GM13976 (cell line): ENCODE results near the gene AKR1E2.

Source experiments
- DNase-seq: peaks from one replicate; pipeline ENCODE4 v3.0.0; 2012; ENCODE audit warnings: low spot score
- in situ Hi-C: fragments of 300-500 bp; cut with MboI; formaldehyde crosslinking; loops from one replicate; pipeline ENCODE4 v1.12.0; 2022; ENCODE audit warnings: low sequenced_read_pairs, mixed read lengths, inconsistent platforms; ENCODE audit not compliant: unreplicated experiment
- TF ChIP-seq, protein P1 (sequence below): IDR thresholded peaks from 2 replicates; pipeline ENCODE4 v1.5.1; 2012; ENCODE audit warnings: borderline replicate concordance, mild to moderate bottlenecking; ENCODE audit not compliant: insufficient read depth; ENCODE audit errors: extremely low read depth, missing control alignments, control extremely low read depth

The AKR1E2 gene

DNA sequence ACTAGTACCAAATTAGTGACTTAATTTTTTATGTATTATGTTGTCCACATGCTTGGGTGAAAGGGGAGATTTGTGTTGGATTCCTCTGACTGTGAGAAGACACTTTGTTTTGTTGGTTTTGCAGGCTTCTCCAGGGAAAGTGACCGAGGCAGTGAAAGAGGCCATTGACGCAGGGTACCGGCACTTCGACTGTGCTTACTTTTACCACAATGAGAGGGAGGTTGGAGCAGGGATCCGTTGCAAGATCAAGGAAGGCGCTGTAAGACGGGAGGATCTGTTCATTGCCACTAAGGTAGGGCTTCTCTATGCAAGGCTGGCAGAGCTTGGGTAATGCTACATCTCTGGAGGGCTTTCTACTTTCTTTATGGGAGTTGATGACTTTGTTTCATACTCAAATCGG lies 4.5 kb downstream of the AKR1E2 start:
- TF ChIP-seq, protein P1, sequence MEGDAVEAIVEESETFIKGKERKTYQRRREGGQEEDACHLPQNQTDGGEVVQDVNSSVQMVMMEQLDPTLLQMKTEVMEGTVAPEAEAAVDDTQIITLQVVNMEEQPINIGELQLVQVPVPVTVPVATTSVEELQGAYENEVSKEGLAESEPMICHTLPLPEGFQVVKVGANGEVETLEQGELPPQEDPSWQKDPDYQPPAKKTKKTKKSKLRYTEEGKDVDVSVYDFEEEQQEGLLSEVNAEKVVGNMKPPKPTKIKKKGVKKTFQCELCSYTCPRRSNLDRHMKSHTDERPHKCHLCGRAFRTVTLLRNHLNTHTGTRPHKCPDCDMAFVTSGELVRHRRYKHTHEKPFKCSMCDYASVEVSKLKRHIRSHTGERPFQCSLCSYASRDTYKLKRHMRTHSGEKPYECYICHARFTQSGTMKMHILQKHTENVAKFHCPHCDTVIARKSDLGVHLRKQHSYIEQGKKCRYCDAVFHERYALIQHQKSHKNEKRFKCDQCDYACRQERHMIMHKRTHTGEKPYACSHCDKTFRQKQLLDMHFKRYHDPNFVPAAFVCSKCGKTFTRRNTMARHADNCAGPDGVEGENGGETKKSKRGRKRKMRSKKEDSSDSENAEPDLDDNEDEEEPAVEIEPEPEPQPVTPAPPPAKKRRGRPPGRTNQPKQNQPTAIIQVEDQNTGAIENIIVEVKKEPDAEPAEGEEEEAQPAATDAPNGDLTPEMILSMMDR = no peak
- in situ Hi-C loops = loop anchor here (25.0 kb wide), 2 partner anchors 557 to 782 kb away; no protein-coding TSS in a partner anchor
- no peak for DNase-seq

- in situ Hi-C loops = loop anchor here (25.0 kb wide), 2 partner anchors 556 to 781 kb away; no protein-coding TSS in a partner anchor
- TF ChIP-seq, protein P1 = no peak
- DNase-seq = no peak
Observed at GRCh38 chr10:4831091-4831490, 5.1 kb downstream of the AKR1E2 start.

GRCh38 chr10:4833286-4833685 lies 7.3 kb downstream of the AKR1E2 start:
- TF ChIP-seq, protein P1 = no peak
- DNase-seq = no peak
- in situ Hi-C loops = loop anchor here (25.0 kb wide), 2 partner anchors 554 to 779 kb away; no protein-coding TSS in a partner anchor

- TF ChIP-seq, protein P1 = no peak
- DNase-seq = no peak
- in situ Hi-C loops = loop anchor here (25.0 kb wide), 2 partner anchors 552 to 777 kb away; no protein-coding TSS in a partner anchor
Observed at GRCh38 chr10:4834898-4835405, 8.9 kb downstream of the AKR1E2 start.

DNA sequence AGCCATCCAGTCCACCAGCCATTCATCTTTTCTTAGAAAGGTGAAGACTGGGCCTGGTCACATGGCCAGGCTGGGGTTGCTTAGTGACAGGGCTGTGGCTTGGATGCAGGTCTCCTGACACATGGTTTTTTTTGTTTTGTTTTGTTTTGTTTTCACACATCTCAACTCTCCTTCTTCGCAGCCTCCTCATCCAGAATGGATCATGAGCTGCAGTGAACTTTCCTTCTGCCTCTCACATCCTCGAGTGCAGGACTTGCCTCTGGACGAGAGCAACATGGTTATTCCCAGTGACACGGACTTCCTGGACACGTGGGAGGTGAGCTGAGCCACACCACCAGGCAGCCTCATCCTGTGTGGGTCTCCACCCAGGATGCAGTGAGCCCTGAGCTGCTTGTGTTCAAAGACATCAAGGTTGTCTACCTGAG lies 9.5 kb downstream of the AKR1E2 start:
- DNase-seq = no peak
- in situ Hi-C loops = loop anchor here (25.0 kb wide), 2 partner anchors 552 to 777 kb away; no protein-coding TSS in a partner anchor
- TF ChIP-seq, protein P1 = no peak

GRCh38 chr10:4836416-4836969 lies 10.5 kb downstream of the AKR1E2 start:
- TF ChIP-seq, protein P1 = no peak
- in situ Hi-C loops = loop anchor here (25.0 kb wide), 2 partner anchors 551 to 776 kb away; no protein-coding TSS in a partner anchor
- DNase-seq = no peak
